Measurements from ENCODE around the gene SMAD6. TPM values are rescaled to one million over a fixed set of nuclear protein-coding genes. Genes with fewer than 3 reads are reported as not detected.

The SMAD6 gene
- total and polyA plus RNA-seq, 2 of the 4 experiments (the other 2 are of a cell fraction) = 4.8 to 8.5 TPM

GRCh38 chr15:66696770-66697169 is 5.3 kb upstream of the SMAD6 start:
- in situ Hi-C loops (cut with MboI; ENCODE audit: low sequenced_read_pairs) = loop anchor here (5.0 kb wide), 1 partner anchor 84 kb away; no protein-coding TSS in a partner anchor
- Histone ChIP-seq H3K79me1 (ENCODE audit: low read depth in 1 of 2, low read length in 2 of 2) (no peaks in the 10 kb centered on the region), H3K9ac (ENCODE audit: low read depth, low read length) (no peak overlapping the region), H2AK5ac (ENCODE audit: low read depth, low read length) (no peak overlapping the region), H3K27ac (ENCODE audit: insufficient read depth, low read length) (no peak overlapping the region), H2AFZ (replicated peaks; ENCODE audit: low read length, poor library complexity) (no peak overlapping the region), H4K20me1 (ENCODE audit: insufficient read depth, low read length) (no peaks in the 10 kb centered on the region; the same call in 1 of the 2 replicates), H3K36me3 (ENCODE audit: control insufficient read depth, insufficient read depth, low read length) (no peaks in the 10 kb centered on the region), H3K4ac (ENCODE audit: low read depth, low read length) (no peak overlapping the region), H3K27me3 (ENCODE audit: control insufficient read depth, insufficient read depth, low read length) (no peaks in the 10 kb centered on the region), H3K4me1 (ENCODE audit: control insufficient read depth, insufficient read depth, low read length) (no peaks in the 10 kb centered on the region), H3K23ac (ENCODE audit: low read depth, low read length) (no peak overlapping the region), H3K9me3 (ENCODE audit: control insufficient read depth, insufficient read depth, low read length) (no peaks in the 10 kb centered on the region), H2AK9ac (replicated peaks; ENCODE audit: low read depth, low read length, poor library complexity) (no peak overlapping the region), H3K9me1 (ENCODE audit: insufficient read depth, low read length) (no peaks in the 10 kb centered on the region), H2BK5ac (ENCODE audit: low read depth, low read length, poor library complexity, severe bottlenecking) (no peak overlapping the region), H3K18ac (ENCODE audit: low read depth, low read length) (no peak overlapping the region), H2BK15ac (ENCODE audit: low read depth, low read length) (no peak overlapping the region), H3K14ac (replicated peaks; ENCODE audit: low read depth, low read length) (no peak overlapping the region), H4K8ac (ENCODE audit: low read depth in 2 of 2, low read length in 2 of 2) (no peak overlapping the region), H2BK120ac (ENCODE audit: low read depth, low read length) (no peak overlapping the region), H3K56ac (ENCODE audit: extremely low read depth, insufficient read depth, low read length) (no peak overlapping the region), H3K4me3 (ENCODE audit: insufficient read depth, low read depth, low read length) (no peak overlapping the region), H4K91ac (ENCODE audit: insufficient read depth, low read depth, low read length) (no peak overlapping the region), H4K5ac (ENCODE audit: low read depth, low read length) (no peak overlapping the region), H2BK20ac (ENCODE audit: low read depth, low read length) (no peak overlapping the region), H3K4me2 (ENCODE audit: low read depth, low read length) (no peak overlapping the region)
- DNase-seq (no peak), ATAC-seq (ENCODE audit: low read depth) (no peak)
- 79% methylated on average over 3 of the region's 4 CpGs; no CpG with 5 or more reads in 1 of the 2 experiments for WGBS, 2 experiments (ENCODE audit: extremely low coverage in 2 of 2, insufficient read length in 1 of 2)
- POLR2A ChIA-PET (ENCODE audit: unreplicated experiment) = interaction anchor here (0.5 kb wide), 1 partner anchor 18 kb away, joined by 7 read pairs; no protein-coding TSS in a partner anchor
- no peak for TF ChIP-seq NFE2L2 (IDR thresholded peaks at IDR 0.05; ENCODE audit: low read depth, low read length)
- TF ChIP-seq FOS (IDR thresholded peaks at IDR 0.05; ENCODE audit: low read depth, low read length) = no peak
- TF ChIP-seq RAD21 (IDR thresholded peaks at IDR 0.05; ENCODE audit: low read length) = no peak
- no peak for TF ChIP-seq BHLHE40 (IDR thresholded peaks at IDR 0.05; ENCODE audit: low read depth, low read length)
- TF ChIP-seq CTCF (conservative IDR thresholded peaks at IDR 0.05; ENCODE audit: low read depth, low read length) = no peak
- TF ChIP-seq SMC3 (IDR thresholded peaks at IDR 0.05; ENCODE audit: low read depth, low read length) = no peak
- no peak for TF ChIP-seq ELK1 (IDR thresholded peaks at IDR 0.05; ENCODE audit: borderline replicate concordance, low read depth, low read length)
- no peak for TF ChIP-seq MAZ (IDR thresholded peaks at IDR 0.05; ENCODE audit: borderline replicate concordance, low read depth, low read length)
- TF ChIP-seq CEBPB (IDR thresholded peaks at IDR 0.05; ENCODE audit: low read depth, low read length) = no peak
- TF ChIP-seq MXI1 (IDR thresholded peaks at IDR 0.05; ENCODE audit: borderline replicate concordance, low read depth, low read length) = no peak
- TF ChIP-seq CHD1 (IDR thresholded peaks at IDR 0.05; ENCODE audit: low read depth, low read length) = no peak
- CTCF ChIA-PET = no interaction called here
- dilution Hi-C loops (cut with HindIII; ENCODE audit: low sequenced_read_pairs, unreplicated experiment) = no loop called here
- intact Hi-C loops (cut with micrococcal nuclease) = no loop called here
- no TSS peak for BruUV-seq (replicated peaks)

Data from IMR-90 (cell line).